ENCODE data around the gene KRT222.

GRCh38 chr17:40607641-40608040 is 57.3 kb downstream of the KRT222 start:
- no peak for TF ChIP-seq POLR2A (IDR thresholded peaks at IDR 0.05; ENCODE audit: low read length)
- no peak for TF ChIP-seq GATA1 (IDR thresholded peaks at IDR 0.05; ENCODE audit: low read depth, low read length)

Measured in erythroblast (primary cell).